KOPT-K1 (cell line): ENCODE results near the gene SFMBT2.

Source experiments
- H3K27ac ChIP-seq: fragments of 200-600 bp; sonication (generic); 2 replicates; pipeline ENCODE4 v1.5.1; 2016; ENCODE audit warnings: antibody characterized with exemption, mild to moderate bottlenecking, low read depth, low read length; ENCODE audit not compliant: poor library complexity, severe bottlenecking
- H3K36me3 ChIP-seq: fragments of 200-600 bp; sonication (generic); 2 replicates; pipeline ENCODE4 v1.5.1; 2017; ENCODE audit warnings: antibody characterized with exemption, mild to moderate bottlenecking, low read length, moderate library complexity; ENCODE audit not compliant: insufficient read depth
- H3K9me3 ChIP-seq: fragments of 200-600 bp; sonication (generic); 2 replicates; pipeline ENCODE4 v1.5.1; 2017; ENCODE audit warnings: antibody characterized with exemption, low read length, mild to moderate bottlenecking; ENCODE audit not compliant: insufficient read depth, poor library complexity, severe bottlenecking

SFMBT2 gene

DNA sequence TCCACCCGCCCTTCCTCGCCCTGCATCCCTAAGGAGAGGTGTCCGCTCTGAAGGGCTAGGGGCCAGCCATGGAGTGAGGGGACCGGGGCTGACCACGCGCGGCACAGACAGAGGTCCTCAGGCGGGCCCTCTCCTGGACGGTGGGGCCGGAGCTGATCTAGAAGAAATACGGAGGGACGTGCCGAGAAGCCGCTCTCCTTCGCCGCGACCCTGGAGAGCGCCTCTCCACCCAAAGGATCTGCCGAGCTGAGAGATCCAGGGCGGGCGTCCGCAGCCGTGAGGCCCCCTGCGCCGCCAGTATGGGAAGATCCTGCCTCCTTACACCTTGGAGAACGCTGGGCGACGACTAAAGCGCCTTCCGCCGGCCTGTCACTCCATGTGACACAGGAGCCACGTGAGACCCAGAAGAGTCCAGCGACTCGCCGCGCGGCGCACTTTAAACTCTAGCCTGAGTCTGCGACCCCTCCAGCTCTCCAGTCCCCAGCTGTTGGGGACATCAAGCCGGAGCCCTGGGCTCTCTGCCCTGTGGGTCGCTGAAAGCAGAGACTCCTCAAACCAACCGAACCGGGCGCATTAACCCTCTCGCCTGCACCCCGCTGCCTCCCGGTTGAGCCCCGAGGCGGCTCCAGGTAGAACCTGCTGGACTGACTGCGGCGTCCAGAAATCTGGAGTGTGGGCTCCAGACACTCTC is 1.5 kb upstream of the SFMBT2 start:
- Histone ChIP-seq H3K27ac (no peak overlapping the region), H3K36me3 (no peaks in the 10 kb centered on the region), H3K9me3 (no peaks in the 10 kb centered on the region)

DNA sequence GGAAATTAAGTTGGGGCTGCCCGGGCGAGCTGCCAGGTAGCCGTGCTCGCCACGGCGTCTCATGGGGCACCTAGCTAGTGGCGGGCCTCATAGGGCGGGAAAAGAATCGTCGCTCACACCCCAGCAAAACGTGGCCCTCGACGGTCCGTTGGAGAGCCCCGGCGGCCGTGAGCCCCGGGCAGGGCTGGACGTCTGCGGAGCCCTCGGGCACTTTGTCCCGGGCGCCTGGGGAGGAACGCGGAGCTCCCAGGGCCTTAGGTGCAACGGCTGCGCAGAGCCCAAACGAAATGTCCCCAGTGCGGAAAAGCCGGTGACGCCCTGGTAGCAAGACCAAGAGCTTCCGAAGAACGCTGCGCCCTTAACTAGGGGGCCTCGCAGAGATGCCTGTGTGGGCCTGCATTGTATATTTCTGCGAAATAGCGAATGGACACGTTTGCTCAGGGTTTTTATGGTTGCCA is 866 bp upstream of the SFMBT2 start:
- no peaks in the 10 kb centered on the region for H3K36me3 ChIP-seq
- peak overlapping the region; percentile 73 for H3K27ac ChIP-seq
- no peaks in the 10 kb centered on the region for H3K9me3 ChIP-seq

- H3K27ac ChIP-seq, result peak overlapping the region; percentile 73
- H3K9me3 ChIP-seq, result no peaks in the 10 kb centered on the region
- H3K36me3 ChIP-seq, result peaks cover under 1% of the 10 kb centered on the region; the same call in 1 of the 2 replicates
Observed at GRCh38 chr10:7410301-7410861, 453 bp downstream of the SFMBT2 start.

DNA sequence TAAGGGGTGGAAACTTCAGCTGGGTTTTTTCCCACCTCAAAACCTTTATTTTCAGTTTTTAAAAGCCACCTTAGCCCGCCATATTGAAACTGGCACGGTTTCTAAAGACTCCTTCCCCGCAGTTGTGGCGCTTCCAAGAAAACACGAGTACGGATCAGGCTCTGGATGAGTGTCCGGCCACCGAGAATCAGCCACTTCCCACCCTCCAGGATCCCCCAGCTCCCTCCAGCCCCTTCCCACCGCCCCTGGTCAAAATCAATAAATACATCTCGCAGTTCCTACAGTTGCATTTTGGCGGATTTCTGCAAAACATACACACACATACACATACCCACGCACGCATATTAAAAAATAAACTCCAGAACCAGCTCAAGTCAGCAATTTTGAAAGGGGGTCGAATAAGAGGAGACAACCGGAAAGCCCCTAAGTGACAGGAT is 1.1 kb downstream of the SFMBT2 start:
- Histone ChIP-seq H3K36me3 (peaks cover 7% of the 10 kb centered on the region; the same call in 1 of the 2 replicates), H3K9me3 (no peaks in the 10 kb centered on the region), H3K27ac (peak overlapping the region; percentile 73)

DNA sequence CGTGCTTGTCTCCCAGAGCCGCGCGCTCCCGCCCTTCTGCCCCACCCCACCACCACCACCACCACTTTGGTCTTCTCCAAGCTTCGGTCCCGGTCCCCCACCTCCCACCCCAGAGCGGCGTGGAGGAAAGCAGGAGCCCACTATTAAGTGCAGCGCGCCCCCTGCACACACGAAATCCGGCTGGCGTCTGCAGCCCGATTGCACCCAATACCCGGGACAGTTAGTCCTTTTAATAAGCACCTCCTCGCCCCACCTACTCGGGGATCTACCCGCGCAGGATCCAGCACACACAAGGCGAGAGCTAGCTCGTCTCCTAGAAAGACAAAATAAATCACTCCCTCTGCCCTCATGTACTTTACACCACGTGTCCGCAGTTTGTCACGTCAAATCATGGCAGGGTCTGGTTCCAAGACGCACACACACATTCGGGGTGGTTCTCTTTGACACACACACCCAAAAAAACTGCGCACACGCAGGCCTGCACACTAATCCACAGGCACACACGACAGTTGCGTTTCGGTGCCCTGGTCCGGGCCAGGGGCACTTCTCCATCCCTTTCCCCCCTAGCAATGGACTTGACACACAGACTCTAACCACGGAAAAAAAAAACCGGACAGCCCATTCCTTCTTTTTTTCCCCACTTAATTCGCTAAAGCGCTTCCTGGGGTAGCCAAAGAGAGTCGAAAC is 1.6 kb downstream of the SFMBT2 start:
- H3K9me3 ChIP-seq, result no peaks in the 10 kb centered on the region
- H3K36me3 ChIP-seq, result peaks cover 11% of the 10 kb centered on the region; the same call in 1 of the 2 replicates
- H3K27ac ChIP-seq, result peak overlapping the region; percentile 73

DNA sequence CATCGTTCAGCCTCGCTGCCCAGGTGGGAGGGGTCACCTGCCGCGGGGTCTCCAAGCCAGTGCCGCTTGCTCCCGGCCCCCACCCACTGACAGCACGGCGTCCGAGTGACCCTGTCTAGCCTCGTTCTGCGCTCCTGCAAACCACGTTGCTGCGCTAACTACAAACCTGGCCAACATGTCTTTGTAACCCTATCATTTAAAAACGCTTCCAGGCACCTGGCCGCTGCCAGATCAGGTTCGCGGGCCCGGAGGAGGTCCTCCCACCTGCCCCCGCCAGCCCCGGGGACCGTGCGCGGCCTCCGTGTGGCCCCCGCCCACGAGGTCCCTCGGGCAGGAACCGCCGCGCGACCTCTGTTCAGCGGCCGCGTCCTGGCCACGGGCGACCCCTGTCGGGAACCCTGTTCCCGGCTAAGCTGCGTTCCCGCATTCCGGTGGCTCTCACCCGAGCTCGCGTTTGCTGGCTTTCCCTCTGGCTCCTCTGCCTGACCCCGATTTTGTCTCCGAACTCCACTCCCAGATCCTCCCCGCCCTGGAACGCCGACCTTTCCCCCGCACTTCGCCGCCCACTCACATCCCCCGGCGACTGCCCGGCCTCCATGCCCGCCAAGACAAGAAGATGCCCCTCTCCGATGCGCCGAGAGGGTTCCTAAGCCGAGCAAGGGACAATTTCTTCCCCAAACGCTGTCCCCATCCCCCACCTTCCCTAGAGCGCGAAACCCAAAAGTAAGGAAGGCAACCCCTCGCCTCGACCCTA is 2.4 kb downstream of the SFMBT2 start:
- peaks cover 13% of the 10 kb centered on the region; the same call in 1 of the 2 replicates for H3K36me3 ChIP-seq
- H3K9me3 ChIP-seq, result no peaks in the 10 kb centered on the region
- peak overlapping the region; percentile 73 for H3K27ac ChIP-seq

- H3K27ac ChIP-seq, result peak overlapping the region; percentile 73
- H3K36me3 ChIP-seq, result peaks cover 15% of the 10 kb centered on the region; the same call in 1 of the 2 replicates
- H3K9me3 ChIP-seq, result no peaks in the 10 kb centered on the region
Observed at GRCh38 chr10:7407368-7408290, 3.2 kb downstream of the SFMBT2 start.

GRCh38 chr10:7406712-7407333 is 4.0 kb downstream of the SFMBT2 start:
- Histone ChIP-seq H3K36me3 (peaks cover 18% of the 10 kb centered on the region; the same call in 1 of the 2 replicates), H3K27ac (no peak overlapping the region), H3K9me3 (no peaks in the 10 kb centered on the region)

DNA sequence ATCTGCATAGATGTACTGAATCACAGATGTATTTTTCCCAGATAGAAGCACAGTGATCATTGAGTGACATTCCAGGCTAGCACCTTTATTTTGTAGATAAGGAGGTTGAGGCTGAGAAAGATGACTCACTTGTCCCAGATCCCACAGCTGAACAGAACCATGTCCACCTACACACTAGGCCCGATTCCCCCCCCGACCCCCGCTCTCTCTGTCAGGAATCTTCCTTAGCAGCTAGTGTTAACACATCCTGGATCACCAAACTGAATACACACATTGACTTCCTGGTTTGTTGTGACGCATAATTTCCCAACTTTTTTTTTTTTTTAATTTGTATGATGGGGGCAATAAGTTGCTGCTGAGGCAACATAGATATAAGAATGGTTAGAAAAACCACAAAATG is 5.2 kb downstream of the SFMBT2 start:
- Histone ChIP-seq H3K9me3 (no peaks in the 10 kb centered on the region), H3K27ac (no peak overlapping the region), H3K36me3 (peaks cover 18% of the 10 kb centered on the region; the same call in 1 of the 2 replicates)

DNA sequence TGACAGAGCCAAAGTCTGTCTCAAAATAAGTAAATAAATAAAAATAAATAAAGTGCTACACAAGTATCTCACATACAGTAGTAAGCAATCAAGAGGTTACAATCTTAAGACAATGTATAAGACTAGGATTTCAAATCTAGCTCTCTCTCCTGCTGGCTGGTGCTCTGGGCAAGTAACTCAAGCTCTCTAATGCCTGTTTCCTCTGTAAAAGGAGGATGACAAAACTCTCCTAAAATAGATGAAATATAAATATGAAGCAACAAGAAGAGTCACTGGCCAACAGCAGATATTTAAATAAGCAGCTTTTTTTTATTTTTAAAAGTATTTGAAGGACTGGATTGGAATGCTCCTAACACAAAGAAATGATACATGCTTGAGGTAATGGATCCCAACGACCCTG is 7.2 kb downstream of the SFMBT2 start:
- Histone ChIP-seq H3K36me3 (peaks cover 29% of the 10 kb centered on the region; the same call in 1 of the 2 replicates), H3K9me3 (no peaks in the 10 kb centered on the region), H3K27ac (no peak overlapping the region)

DNA sequence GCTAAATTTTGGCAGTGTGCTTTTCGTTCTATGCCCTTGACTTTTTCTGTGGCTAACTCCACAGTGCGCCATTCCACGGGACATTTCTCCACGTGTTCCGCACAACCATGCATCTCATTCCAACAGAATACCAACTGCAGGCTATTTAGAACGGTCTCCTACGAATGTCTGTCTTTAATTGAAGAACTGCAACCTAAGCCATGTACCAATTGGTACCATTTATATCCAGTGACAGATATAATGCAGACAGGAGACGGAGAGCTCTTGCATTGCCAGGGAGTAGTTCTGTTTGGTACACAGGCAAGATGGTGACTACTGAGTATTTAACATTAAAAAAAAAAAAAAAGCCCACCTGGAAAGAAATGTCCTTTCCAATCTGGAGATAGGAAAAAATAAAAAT is 9.1 kb downstream of the SFMBT2 start:
- peaks cover 29% of the 10 kb centered on the region; the same call in 1 of the 2 replicates for H3K36me3 ChIP-seq
- H3K27ac ChIP-seq, result no peak overlapping the region
- H3K9me3 ChIP-seq, result no peaks in the 10 kb centered on the region

GRCh38 chr10:7401156-7401555 is 9.7 kb downstream of the SFMBT2 start:
- Histone ChIP-seq H3K27ac (no peak overlapping the region), H3K9me3 (no peaks in the 10 kb centered on the region), H3K36me3 (peaks cover 29% of the 10 kb centered on the region; the same call in 1 of the 2 replicates)

GRCh38 chr10:7400068-7400715 is 10.6 kb downstream of the SFMBT2 start:
- Histone ChIP-seq H3K9me3 (no peaks in the 10 kb centered on the region), H3K27ac (no peak overlapping the region), H3K36me3 (peaks cover 26% of the 10 kb centered on the region; the same call in 1 of the 2 replicates)
